ENCODE data around the gene RPRM. TPM values are rescaled to one million over a fixed set of nuclear protein-coding genes. Genes with fewer than 3 reads are reported as not detected.

The RPRM gene
- total RNA-seq, 1 experiment from 2014 or later: 38.4 TPM

- no peak overlapping the region for H3K27ac ChIP-seq (ENCODE audit: insufficient read length, low read depth, low read length)
- no peaks in the 10 kb centered on the region for H3K23me2 ChIP-seq (ENCODE audit: insufficient read length, low read depth, low read length, poor library complexity, severe bottlenecking)
- H2AK5ac ChIP-seq (ENCODE audit: insufficient read length, low read length): no peak overlapping the region
- no peak overlapping the region for H3K23ac ChIP-seq (ENCODE audit: insufficient read length, low read depth, low read length)
- H3K27me3 ChIP-seq (ENCODE audit: insufficient read depth, low read length): no peaks in the 10 kb centered on the region
- no peak overlapping the region for H3K56ac ChIP-seq (ENCODE audit: insufficient read length, low read depth, low read length)
- H4K8ac ChIP-seq (replicated peaks; ENCODE audit: insufficient read length, low read depth, low read length): no peak overlapping the region
- Mint-ChIP-seq H3K27ac (peak overlapping the region in 1 of 3 experiments; percentile 26; a peak in 1 of 7 replicates), H3K4me1 (peaks cover 37 to 40% of the 10 kb centered on the region in 2 experiments), H3K27me3 (ENCODE audit: low read depth) (peaks cover 2% of the 10 kb centered on the region; the same call in 1 of the 2 replicates), H3K9me3 (no peaks in the 10 kb centered on the region), H3K4me3 (no peak overlapping the region), H3K36me3 (ENCODE audit: insufficient read depth in 1 of 3, low read depth in 3 of 3) (peaks cover 0 to 1% (median 0%) of the 10 kb centered on the region in 3 experiments; a peak in 2 of 7 replicates)
- no peak overlapping the region for H3K18ac ChIP-seq (ENCODE audit: insufficient read length, low read depth, low read length)
- H3K14ac ChIP-seq (ENCODE audit: insufficient read depth, low read length): no peak overlapping the region
- H3T11ph ChIP-seq (ENCODE audit: low read length): no peak overlapping the region
- H3K9ac ChIP-seq (ENCODE audit: extremely low read depth, insufficient read length, low read length): no peak overlapping the region
- DNase-seq: no peak
- H2AFZ ChIP-seq (ENCODE audit: low read length): no peak overlapping the region
- no peaks in the 10 kb centered on the region for H4K20me1 ChIP-seq (ENCODE audit: control insufficient read depth, insufficient read depth, insufficient read length)
- no peak overlapping the region for H2BK20ac ChIP-seq (ENCODE audit: low read depth, low read length, poor library complexity, severe bottlenecking)
- H2BK12ac ChIP-seq (ENCODE audit: insufficient read length, low read depth, low read length): no peak overlapping the region
- TF ChIP-seq CTCF (conservative IDR thresholded peaks at IDR 0.05): no peak
- H3K9me3 ChIP-seq (ENCODE audit: control insufficient read depth, low read depth, low read length): no peaks in the 10 kb centered on the region
- H4K91ac ChIP-seq (ENCODE audit: insufficient read length, low read depth, low read length): no peak overlapping the region
- H3K79me2 ChIP-seq (ENCODE audit: insufficient read depth, low read length): no peaks in the 10 kb centered on the region
- H3K79me1 ChIP-seq (ENCODE audit: insufficient read depth, low read depth, low read length, poor library complexity, severe bottlenecking): no peaks in the 10 kb centered on the region
- no CpG with 5 or more reads among the region's 4 CpGs for WGBS (ENCODE audit: extremely low coverage, insufficient read length, low lambda C conversion rate)
- no peak overlapping the region for H4K5ac ChIP-seq (ENCODE audit: insufficient read length, low read depth, low read length)
- no peak overlapping the region for H2BK5ac ChIP-seq (ENCODE audit: insufficient read length, low read length)
- no peak overlapping the region for H3K4ac ChIP-seq (ENCODE audit: low read depth, low read length)
- no peak overlapping the region for H2BK15ac ChIP-seq (ENCODE audit: low read depth, low read length)
- peaks cover 2% of the 10 kb centered on the region; the same call in 1 of the 2 replicates for H3K4me1 ChIP-seq (ENCODE audit: insufficient read depth, low read length)
- no peak overlapping the region for H2BK120ac ChIP-seq (ENCODE audit: low read depth, low read length, poor library complexity, severe bottlenecking)
- H3K4me2 ChIP-seq (ENCODE audit: insufficient read depth, insufficient read length, low read length): no peak overlapping the region
These were observed 7.7 kb downstream of the RPRM start for GRCh38 chr2:153470867-153471266.
